ENCODE results near the gene PICK1. TPM values are rescaled to one million over a fixed set of nuclear protein-coding genes. Genes with fewer than 3 reads are reported as not detected.

PICK1 gene
- polyA plus RNA-seq, 1 donor (not counting 4 experiments of a cell fraction or from before 2014, with no cell fraction given): 26.8 TPM

GRCh38 chr22:38042488-38042790, 14.8 kb upstream of the PICK1 start:
- FAIRE-seq: no peak
- Histone ChIP-seq H3K27me3 (ENCODE audit: control insufficient read depth, extremely low read depth, insufficient read depth, low read length) (no peaks in the 10 kb centered on the region), H3K4me3 (ENCODE audit: control insufficient read depth in 2 of 3, extremely low read depth in 1 of 3, insufficient read depth in 2 of 3, low read depth in 1 of 3, low read length in 3 of 3) (no peak overlapping the region), H3K79me2 (ENCODE audit: control insufficient read depth, insufficient read depth, low read length) (no peaks in the 10 kb centered on the region), H4K20me1 (ENCODE audit: control insufficient read depth, extremely low read depth, insufficient read depth, low read length) (no peaks in the 10 kb centered on the region), H3K9me1 (ENCODE audit: control insufficient read depth, extremely low read depth, insufficient read depth, low read length) (no peaks in the 10 kb centered on the region), H3K27ac (ENCODE audit: control insufficient read depth, insufficient read depth, low read length) (no peak overlapping the region), H3K36me3 (ENCODE audit: control insufficient read depth in 2 of 2, extremely low read depth in 1 of 2, insufficient read depth in 2 of 2, low read length in 2 of 2) (no peaks in the 10 kb centered on the region), H2AFZ (ENCODE audit: control insufficient read depth, low read length) (no peak overlapping the region), H3K9ac (ENCODE audit: control insufficient read depth, extremely low read depth, insufficient read depth, low read length) (no peak overlapping the region), H3K4me2 (ENCODE audit: control insufficient read depth, extremely low read depth, insufficient read depth, low read depth, low read length) (no peak overlapping the region), H3K4me1 (ENCODE audit: control insufficient read depth, extremely low read depth, insufficient read depth, low read length) (no peaks in the 10 kb centered on the region), H3K9me3 (ENCODE audit: control insufficient read depth, low read depth, low read length) (no peaks in the 10 kb centered on the region)
- no peak for DNase-seq (ENCODE audit: low read depth, low spot score)
- TF ChIP-seq, protein P1, sequence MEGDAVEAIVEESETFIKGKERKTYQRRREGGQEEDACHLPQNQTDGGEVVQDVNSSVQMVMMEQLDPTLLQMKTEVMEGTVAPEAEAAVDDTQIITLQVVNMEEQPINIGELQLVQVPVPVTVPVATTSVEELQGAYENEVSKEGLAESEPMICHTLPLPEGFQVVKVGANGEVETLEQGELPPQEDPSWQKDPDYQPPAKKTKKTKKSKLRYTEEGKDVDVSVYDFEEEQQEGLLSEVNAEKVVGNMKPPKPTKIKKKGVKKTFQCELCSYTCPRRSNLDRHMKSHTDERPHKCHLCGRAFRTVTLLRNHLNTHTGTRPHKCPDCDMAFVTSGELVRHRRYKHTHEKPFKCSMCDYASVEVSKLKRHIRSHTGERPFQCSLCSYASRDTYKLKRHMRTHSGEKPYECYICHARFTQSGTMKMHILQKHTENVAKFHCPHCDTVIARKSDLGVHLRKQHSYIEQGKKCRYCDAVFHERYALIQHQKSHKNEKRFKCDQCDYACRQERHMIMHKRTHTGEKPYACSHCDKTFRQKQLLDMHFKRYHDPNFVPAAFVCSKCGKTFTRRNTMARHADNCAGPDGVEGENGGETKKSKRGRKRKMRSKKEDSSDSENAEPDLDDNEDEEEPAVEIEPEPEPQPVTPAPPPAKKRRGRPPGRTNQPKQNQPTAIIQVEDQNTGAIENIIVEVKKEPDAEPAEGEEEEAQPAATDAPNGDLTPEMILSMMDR (optimal IDR thresholded peaks at IDR 0.05 in 1 of 3, IDR thresholded peaks at IDR 0.05 in 1 of 3, conservative IDR thresholded peaks at IDR 0.05 in 1 of 3; ENCODE audit: extremely low read depth in 1 of 3, insufficient read depth in 2 of 3, low read length in 3 of 3): no peak
- TF ChIP-seq EZH2 (IDR thresholded peaks at IDR 0.05; ENCODE audit: low read length): no peak
- dilution Hi-C loops (cut with MboI; ENCODE audit: extremely low pct_ligation_motif_present, low sequenced_read_pairs): no loop called here

DNA sequence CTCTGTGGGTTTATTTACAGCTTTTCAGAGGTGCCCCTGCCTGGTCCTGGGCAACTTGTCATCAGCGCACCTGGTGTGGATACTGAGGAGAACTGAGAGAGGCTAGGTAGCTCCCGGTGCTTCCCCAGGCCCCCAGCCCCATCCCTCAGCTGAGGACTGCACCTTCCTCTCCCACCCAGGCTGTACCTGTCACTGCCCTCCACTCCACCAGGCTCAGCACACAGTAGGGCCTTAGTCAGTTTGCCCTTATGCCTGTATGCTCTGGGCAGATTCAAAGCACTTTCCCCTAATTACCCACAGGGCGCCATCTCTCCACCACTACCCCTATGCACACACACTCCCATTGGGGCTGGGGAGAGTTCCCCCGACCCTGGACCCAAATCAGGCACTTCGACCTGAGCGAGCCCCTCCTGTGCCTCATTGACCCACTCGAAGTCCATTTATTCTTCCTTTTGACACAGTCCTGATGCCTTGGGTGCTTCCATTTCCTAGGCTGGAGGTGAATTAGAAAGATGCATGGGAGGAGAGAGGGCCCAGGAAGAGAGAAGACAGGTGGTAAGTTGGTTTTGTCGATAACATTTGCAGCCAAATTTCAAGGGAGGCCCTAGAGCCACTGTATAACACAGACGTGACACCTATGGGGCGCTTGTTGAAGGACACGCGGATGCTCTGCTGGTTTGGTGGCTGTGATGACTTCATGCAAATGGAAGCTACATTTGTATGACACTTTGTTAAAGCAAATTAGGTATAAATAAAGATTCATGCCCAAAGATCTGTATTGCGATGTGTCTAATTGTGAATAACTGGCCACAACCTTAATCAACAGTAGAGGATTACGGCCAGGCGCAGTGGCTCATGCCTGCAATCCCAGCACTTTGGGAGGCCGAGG, 13.8 kb upstream of the PICK1 start:
- Histone ChIP-seq H3K4me3 (ENCODE audit: control insufficient read depth in 2 of 3, extremely low read depth in 1 of 3, insufficient read depth in 2 of 3, low read depth in 1 of 3, low read length in 3 of 3) (no peak overlapping the region), H3K36me3 (ENCODE audit: control insufficient read depth in 2 of 2, extremely low read depth in 1 of 2, insufficient read depth in 2 of 2, low read length in 2 of 2) (no peaks in the 10 kb centered on the region), H3K9me1 (ENCODE audit: control insufficient read depth, extremely low read depth, insufficient read depth, low read length) (no peaks in the 10 kb centered on the region), H3K9me3 (ENCODE audit: control insufficient read depth, low read depth, low read length) (no peaks in the 10 kb centered on the region), H3K27ac (ENCODE audit: control insufficient read depth, insufficient read depth, low read length) (no peak overlapping the region), H4K20me1 (ENCODE audit: control insufficient read depth, extremely low read depth, insufficient read depth, low read length) (no peaks in the 10 kb centered on the region), H3K4me2 (ENCODE audit: control insufficient read depth, extremely low read depth, insufficient read depth, low read depth, low read length) (no peak overlapping the region), H3K27me3 (ENCODE audit: control insufficient read depth, extremely low read depth, insufficient read depth, low read length) (no peaks in the 10 kb centered on the region), H2AFZ (ENCODE audit: control insufficient read depth, low read length) (no peak overlapping the region), H3K4me1 (ENCODE audit: control insufficient read depth, extremely low read depth, insufficient read depth, low read length) (no peaks in the 10 kb centered on the region), H3K79me2 (ENCODE audit: control insufficient read depth, insufficient read depth, low read length) (no peaks in the 10 kb centered on the region), H3K9ac (ENCODE audit: control insufficient read depth, extremely low read depth, insufficient read depth, low read length) (no peak overlapping the region)
- TF ChIP-seq EZH2 (IDR thresholded peaks at IDR 0.05; ENCODE audit: low read length): no peak
- TF ChIP-seq, protein P1 (optimal IDR thresholded peaks at IDR 0.05 in 1 of 3, IDR thresholded peaks at IDR 0.05 in 1 of 3, conservative IDR thresholded peaks at IDR 0.05 in 1 of 3; ENCODE audit: extremely low read depth in 1 of 3, insufficient read depth in 2 of 3, low read length in 3 of 3): no peak
- dilution Hi-C loops (cut with MboI; ENCODE audit: extremely low pct_ligation_motif_present, low sequenced_read_pairs): no loop called here
- FAIRE-seq (no peak), DNase-seq (ENCODE audit: low read depth, low spot score) (no peak)

Data from keratinocyte (primary cell).